ENCODE results near the gene SECTM1.

Gene SECTM1

GRCh38 chr17:82346342-82347300 lies 13.1 kb upstream of the SECTM1 start:
- DNase-seq: no peak

- no peak for DNase-seq
These were observed 11.8 kb upstream of the SECTM1 start for GRCh38 chr17:82345151-82345976.

- no peak for DNase-seq
These were observed 10.8 kb upstream of the SECTM1 start for GRCh38 chr17:82344175-82344907.

- DNase-seq: no peak
These were observed 10.0 kb upstream of the SECTM1 start for GRCh38 chr17:82343560-82343959.

DNA sequence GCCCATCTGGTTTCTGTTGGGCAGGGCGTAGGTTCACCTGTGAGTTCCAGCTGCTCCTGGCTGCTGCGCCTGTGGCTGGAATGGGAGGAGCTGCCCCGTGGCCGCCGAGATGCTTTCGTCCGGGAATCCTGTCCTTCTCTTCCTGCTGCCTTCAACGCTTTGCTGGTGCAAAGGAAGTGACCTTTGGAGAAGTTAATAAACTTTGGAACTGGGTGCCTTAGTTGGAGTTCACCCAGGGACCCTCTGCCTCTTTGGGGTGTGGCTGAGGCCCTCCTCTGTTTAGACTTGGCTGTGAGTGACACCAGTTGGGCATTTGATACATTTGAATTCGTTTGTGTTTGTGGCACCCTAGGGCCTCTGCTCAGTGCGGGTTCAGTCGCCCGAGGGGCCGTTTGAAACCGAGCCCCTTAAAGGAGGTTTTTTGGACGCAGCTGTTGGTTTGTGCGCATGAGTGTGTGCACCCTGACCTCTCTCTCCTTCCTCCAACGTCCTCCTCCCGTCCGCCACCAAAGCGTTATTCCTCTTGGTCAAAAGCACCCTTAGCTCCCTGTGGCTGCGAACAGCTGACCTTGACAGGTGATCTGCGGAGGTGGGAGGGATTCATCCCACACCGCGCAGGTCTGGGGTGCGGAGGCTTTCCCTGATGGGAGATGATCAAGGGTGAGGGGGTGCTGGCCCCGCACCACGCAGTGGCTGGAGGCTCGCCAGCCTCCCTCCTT lies 9.0 kb upstream of the SECTM1 start:
- no peak for DNase-seq

- DNase-seq: no peak
These were observed 6.3 kb upstream of the SECTM1 start for GRCh38 chr17:82339634-82340580.

GRCh38 chr17:82338858-82339633 lies 5.5 kb upstream of the SECTM1 start:
- DNase-seq: no peak

- peak in 2 of 6 experiments; percentile 23 to 53 for DNase-seq
These were observed 1.2 kb upstream of the SECTM1 start for GRCh38 chr17:82334622-82335394.

- DNase-seq: no peak
These were observed 647 bp upstream of the SECTM1 start for GRCh38 chr17:82334204-82334621.

DNA sequence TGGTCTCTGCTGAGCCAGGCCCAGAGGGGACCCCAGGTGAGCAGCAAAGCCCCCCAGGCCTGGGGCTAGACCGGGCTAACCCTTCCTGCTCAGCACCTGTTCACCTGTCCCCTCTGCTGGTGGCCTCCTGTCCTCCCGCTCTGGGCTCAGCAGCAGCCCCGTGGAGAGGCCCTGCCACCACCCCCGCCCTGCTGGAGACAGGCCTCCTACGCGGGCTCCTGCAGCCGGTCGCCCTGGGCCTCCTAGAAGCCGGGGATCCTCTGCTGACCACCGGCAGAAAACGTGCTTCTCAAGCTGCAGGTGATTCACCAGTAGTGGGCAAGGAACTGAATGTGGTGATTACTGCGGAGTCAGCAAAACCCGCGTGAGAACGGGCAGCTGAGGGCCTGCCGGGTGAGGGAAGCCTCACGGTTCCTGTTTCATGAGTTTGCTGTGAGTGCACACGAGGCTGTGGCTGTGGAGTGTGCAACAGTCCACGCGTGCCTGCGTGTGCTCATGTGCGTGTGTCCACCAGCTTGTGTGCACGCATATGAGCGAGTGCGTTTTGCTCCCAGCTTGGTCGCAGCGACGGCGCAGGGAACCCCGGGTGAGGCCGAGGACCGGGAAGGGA lies 792 bp downstream of the SECTM1 start:
- DNase-seq: peak in 1 of 6 experiments; percentile 35

GRCh38 chr17:82331345-82331939 lies 2.1 kb downstream of the SECTM1 start:
- no peak for DNase-seq

- no peak for DNase-seq
These were observed 3.0 kb downstream of the SECTM1 start for GRCh38 chr17:82330322-82331239.

DNA sequence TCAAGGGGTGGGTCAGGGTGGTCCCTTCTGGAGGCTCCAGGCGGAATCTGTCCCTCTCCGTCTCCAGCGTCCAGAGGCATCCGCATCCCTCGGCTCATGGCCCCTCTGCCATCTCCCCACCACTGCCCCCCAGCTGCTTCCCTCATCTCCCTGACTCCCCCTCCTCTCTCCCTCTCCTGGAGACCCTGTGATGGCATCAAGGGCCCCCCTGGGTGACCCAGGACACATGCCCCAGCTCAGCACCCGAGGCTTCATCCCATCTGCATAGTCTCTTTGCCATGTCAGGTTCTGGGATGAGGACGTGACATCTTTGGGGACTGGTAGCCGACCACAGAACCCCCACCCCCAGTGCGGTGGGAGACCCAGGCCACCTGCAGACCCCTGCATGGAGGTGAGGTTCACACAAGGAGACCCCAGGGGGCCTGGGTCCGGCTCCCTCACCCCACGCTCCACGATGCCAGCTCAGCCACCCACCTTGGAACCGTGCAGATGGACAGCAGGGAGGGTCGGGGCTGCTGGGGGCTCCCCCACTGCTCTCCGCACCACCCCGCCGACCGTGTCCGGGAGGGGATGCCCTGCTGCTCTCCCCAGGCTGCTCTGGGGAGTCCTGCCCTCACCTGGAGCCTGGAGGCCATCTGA lies 3.8 kb downstream of the SECTM1 start:
- DNase-seq: no peak

- no peak for DNase-seq
These were observed 4.5 kb downstream of the SECTM1 start for GRCh38 chr17:82328994-82329507.

GRCh38 chr17:82328141-82328993 lies 5.2 kb downstream of the SECTM1 start:
- DNase-seq: no peak

DNA sequence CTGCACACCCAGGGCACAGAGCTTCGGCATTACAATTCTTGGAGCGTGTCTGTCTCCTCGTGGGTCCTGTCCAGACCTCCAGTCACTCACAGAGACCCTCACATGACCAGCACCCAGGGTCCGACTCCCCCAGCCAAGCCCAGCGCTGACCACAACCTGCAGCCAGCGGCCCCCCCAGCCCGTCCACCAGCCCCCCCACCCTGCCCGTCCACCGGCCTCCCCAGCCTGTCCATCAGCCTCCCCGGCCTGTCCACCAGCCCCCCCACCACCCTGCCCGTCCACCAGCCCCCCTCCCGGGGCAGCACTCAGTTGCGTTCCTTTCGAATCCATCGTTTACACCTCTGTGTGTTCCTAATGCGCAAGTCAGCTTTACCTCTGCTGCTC lies 5.8 kb downstream of the SECTM1 start:
- DNase-seq: no peak

Measured in stimulated activated naive CD4-positive, alpha-beta T cell (primary cell).